GM19099 (cell line): ENCODE data around the gene CTIF.
A peak's percentile ranks its signal among the peaks of the same experiment; 100 is the strongest.

ENCODE experiments used
- POLR2A ChIP-seq: IDR thresholded peaks from 3 replicates; pipeline ENCODE4 v1.6.1; 2011; ENCODE audit warnings: low read depth; ENCODE audit not compliant: insufficient read length; ENCODE audit errors: extremely low read depth

Gene CTIF

DNA sequence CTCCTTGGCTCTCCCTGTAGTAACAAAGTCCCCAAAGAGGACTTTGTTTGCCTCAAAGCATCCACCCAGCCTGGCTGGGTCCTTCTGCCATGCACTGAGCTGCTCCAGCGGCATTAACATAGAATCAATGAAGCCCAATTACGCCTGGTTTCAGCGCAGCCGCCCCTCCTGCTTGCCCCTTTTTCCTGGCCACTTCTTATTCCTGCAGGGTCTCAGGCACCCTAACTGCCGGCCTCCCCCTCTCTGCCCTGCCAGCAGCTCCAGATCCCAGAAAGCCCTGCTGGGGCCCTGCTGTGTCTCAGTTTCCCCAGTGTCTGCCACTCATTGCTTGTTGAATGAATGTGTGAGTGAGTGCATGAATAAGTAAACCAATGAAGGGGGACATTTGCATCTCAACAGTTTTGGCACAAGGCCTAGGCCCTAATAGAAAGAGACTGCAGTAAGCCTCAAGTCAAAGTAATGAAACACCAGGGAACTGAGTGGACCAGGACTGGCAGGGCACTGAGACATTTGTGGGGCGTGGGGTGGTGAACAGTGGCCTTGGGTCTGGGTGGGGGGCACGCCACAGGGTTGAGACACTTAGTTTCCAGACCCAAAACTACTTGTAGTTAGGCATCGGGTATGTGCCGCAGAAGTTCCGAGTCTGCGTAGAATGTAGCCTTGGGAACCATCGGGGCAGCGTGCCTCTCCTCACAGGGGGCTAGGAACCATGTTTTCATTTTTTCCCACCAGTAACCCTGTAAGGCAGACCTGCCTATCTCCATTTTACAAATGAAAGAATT is 351.3 kb downstream of the CTIF start:
- TF ChIP-seq POLR2A = no peak

DNA sequence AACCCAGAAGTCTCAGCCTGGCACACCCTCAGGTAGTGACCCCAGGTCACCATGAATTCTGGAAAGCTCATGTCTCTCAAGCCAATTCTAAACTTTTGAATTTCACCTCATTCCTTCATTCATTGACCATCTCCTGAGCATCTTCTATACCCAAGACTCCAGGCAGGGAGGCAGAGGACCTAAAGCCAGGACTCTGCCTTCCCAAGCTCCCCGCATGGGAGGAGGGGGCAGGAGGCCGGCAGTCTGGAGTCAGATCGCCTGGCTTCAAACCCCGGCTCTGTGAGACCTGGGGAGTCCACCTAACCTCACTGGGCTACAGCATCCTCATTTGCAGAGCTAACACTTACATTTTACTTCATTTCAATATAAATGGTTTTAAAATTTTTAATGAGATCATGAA is 352.9 kb downstream of the CTIF start:
- no peak for TF ChIP-seq POLR2A

DNA sequence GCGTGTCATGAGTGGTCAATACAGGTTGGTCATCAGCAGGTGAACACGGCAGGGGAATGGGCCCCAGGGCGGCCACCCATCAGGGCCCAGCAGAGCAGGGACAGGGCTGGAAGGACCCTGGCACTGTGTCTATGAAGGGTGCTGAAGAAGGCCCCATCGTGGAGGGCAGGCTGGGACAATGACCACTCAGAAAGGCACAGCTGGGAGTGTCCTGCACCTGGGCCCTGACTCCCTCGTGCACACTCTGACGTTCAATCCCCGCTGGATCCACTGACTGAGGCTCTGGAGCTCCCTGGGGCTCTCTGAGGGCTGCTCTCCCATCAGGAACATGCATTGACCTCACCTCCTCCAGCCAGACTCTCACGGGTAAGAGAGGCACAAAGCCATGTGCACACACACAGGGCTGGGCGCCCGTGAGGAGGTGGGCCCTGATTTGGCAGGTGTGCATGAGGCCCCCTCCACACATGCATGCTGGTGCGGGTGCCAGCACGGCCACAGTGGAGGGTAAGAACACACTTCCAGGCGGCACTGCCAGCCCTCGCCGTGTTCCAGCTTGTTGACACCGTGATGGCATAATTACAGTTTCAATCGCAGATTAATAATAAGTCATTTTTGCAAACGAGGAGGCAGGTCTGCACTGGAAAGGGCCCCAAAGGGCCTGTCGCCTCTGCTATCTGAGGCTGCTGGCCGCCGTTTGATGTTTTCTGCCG is 353.5 kb downstream of the CTIF start:
- TF ChIP-seq POLR2A = no peak

DNA sequence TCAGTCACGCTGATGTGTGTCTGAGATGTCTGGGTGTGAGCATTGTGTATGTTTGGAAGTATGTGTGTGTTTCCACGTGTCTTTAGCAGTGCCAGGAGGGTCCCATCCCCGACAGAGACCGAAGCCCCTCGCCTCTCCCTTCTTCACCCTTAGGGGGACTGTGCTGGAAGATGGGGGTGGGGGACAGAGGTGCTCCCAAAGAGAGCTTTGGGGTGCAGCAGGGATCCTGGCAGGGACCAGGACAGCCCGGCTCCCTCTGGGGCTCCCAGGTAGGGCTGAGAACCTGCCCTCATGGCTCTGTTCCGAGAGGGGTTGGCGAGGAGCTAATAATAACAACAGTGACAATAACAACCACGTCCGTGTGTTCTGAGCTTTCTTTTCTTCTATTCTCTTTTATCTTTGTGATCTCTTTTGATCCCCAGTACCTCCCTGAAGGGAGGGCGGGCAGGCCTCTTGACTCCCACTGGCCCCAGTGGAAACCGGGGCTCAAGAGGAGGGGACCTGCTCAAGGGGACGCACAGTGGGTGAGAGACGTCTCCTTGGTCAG is 354.3 kb downstream of the CTIF start:
- TF ChIP-seq POLR2A = no peak

DNA sequence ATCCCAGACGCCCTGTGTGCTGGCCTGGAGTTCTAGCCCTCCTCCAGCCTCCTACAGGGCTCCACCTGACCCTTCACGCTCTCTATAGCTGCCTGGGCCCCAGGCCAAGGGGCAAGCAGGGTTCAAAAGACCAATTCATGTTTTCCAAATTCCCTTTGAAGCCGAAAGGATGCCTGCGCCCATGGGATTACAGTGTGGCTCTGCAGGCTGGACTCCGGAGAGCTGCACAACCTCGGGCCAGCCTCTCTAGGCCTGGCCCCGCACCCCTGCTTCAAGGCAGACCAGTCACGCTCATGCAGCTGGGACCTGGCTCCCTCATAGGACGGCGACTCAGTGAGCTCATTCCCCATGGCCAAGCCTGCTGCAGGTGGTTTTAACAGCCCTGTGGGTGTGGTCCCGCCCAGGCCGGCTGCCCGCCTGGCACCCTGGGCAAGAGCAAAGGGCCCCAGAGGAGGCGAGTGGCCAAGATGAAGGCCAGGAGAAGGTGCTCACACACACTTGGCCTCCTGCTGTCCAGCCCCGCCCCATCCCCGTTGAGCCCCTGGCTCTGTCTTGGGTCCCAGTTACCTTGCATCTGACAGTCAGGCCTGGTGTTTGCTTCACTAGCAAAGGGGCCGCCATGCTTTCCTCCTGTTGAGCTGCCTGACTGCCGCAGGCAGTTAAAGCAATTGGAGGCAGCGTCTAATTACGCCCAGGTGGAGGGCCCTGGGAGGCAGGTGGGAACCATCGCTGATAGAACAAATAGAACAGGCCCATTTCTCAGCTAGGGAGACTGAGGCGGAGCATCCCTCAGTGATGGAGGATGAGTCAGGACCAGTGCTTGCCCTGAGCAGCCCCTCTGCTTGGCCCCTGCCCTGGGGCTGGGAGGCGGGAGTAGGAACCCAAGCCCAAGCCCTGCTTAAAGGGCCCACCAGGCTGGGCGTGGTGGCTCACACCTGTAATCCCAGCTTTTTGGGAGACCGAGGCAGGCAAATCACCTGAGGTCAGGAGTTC is 355.1 kb downstream of the CTIF start:
- no peak for TF ChIP-seq POLR2A

DNA sequence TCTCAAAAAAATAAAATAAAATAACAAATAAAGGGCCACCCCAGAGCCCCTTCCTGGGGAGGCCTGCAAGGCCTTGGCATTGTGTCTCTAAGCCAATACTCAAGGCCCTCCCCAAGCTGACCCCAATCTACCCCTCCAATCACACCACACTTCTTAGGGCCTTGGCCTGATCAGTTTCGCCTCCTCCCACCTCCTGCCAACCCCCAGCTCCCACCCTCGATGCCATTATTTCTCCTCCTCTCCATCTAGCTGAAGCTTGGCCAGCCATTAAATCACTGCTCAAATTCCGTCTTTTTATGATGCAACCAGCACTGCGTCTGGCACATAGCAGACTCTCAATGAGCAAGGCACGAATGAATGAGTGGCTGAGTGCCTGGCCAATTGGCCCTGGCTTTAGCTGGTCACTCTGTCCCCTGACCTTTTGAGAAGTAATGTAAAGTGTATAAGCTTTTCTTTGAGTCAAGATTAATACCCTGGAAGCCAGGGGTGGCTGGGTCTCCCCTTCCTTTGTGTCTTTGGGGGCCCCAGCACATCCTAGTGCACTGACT is 356.0 kb downstream of the CTIF start:
- no peak for TF ChIP-seq POLR2A

DNA sequence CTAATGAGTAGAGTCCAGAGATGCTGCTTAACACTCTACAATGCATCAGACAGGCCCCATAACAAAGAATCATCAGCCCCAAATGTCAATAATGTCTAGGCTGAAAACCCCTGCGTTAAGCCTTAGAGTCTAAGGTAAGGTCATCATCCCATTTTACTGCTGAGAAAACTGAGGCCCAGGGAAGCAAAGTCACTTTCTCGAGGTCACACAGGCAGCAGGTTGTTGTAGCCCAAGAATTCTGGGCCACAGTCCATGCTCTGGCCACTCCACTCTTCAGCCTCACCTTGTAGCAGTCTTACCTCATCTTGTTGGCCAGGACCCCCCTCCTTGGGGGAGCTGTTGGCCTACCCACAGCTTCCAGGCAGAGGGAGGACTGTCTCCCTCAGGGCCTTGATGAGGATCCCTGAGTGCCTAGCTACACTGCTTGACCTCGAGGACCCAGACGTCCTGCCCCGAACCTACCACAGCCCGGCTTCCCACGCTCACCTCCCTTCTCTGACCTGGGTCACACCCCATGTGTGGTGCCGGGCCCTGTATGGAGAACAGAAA is 357.6 kb downstream of the CTIF start:
- TF ChIP-seq POLR2A = no peak

DNA sequence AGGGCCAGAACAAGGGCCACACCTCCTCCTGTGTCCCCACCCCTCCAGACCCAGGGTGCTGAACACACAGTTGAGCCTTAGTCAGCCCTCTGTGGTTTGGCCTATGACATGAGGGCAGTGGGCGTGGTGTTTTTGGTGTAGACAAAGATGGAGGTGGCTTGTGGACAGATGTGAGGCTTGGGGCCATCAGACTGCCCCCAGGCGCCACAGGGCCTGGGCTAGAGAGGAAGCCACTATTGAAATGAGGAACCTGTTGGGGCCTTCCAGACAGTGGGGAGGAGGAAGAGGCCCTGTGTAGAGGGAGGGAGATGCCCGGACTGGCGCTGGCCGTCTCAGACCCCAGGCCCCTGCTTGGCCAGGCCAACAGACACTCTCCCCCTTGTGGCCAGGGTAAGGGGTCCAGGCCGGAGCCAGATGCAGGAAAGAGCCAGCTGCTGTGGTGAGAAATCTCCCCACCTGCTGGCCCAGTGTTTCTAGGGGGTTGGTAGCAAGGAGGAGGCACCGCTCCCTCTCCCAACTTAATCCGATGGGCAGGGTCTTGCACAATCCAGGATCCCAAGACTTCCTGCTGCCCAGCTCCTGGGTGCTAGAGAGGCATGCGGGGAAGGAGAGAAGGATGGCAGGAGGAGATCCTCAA is 358.2 kb downstream of the CTIF start:
- peak; percentile 32 for TF ChIP-seq POLR2A

DNA sequence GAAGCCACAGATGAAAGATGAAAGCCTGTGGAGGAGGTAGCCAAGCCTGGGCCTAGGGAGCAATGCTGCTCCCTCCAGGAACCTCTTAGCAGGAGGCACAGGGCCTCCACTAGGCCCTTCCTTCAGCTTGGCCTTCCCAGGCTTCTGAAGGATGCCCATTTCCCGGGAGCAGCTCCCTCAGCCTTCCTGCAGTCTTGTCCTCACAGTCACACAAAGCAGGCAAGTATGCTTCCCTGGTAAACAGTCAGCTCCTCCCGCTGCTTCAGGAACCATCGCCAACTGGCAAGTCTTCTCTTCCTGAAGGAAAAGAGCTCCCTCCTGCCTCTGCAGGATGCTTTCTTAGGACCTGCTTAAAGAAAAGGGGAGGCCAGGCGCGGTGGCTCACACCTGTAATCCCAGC is 358.7 kb downstream of the CTIF start:
- no peak for TF ChIP-seq POLR2A

DNA sequence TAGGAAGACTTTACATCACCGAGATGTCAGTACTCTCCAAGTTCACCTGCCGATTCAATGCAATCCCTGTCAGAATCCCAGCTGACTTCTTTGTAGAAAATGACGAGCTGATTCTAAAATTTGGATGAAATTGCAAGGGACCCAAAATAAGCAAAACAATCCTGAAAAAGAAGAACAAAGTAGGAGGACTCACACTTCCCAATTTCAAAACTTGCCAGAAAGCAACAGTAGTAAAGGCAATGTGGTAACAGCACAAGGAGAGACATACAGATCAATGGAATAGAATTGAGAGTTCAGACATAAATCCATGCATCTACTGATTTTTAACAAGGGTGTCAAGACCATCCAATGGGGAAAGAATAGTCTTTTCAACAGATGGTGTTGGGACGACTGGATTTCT is 359.7 kb downstream of the CTIF start:
- no peak for TF ChIP-seq POLR2A

DNA sequence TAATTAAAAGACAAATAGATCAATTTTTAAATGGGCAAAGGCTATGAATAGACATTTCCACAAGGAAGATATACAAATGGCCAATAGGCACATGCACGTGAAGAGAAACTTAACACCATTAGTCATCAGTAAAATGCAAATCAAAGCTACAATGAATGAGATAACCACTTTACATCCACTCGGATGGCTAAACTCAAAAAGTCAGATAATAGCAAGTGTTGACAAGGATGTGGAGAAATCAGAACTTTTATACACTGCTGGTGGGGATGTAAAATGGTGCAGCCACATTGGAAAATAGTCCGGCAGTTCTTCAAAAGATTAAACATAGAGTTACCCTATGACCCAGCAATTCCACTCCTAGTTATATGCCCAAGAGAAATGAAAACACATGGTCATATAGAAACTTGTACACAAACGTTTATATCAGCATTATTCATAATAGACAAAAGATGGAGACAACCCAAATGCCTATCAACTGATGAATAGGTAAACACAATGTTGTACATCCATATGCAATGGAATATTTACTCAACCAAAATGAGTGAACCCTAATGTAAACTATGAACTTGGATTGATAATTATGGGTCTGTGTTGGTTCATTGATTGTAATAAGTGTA is 360.8 kb downstream of the CTIF start:
- no peak for TF ChIP-seq POLR2A

DNA sequence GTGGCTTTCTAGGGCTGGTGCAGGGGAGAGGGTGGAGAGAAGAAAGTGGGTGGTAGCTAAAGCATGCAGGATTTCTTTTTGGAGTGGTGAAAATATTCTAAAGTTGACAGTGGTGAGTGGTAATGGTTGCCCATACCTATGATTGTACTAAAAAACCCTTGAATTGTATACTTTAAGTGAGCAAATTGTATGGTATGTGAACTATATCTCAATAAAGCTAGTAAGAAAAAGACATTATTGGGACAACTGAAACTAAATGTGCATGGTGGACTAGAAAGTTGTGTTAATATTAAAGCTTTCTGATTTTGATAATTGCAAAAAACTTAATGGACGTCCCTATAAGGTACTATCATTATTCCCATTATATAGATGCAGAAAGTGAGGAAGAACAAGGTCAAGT is 361.6 kb downstream of the CTIF start:
- TF ChIP-seq POLR2A = no peak
